ENCODE results near the gene ITM2B. TPM values are rescaled to one million over a fixed set of nuclear protein-coding genes. Genes with fewer than 3 reads are reported as not detected.

The ITM2B gene
- total RNA-seq, 1 experiment from 2014 or later = 105 TPM

GRCh38 chr13:48253849-48254248 lies 20.8 kb downstream of the ITM2B start:
- intact Hi-C loops (cut with micrococcal nuclease) = no loop called here
- H3K9me3 ChIP-seq (ENCODE audit: low read length) = no peaks in the 10 kb centered on the region
- no peak overlapping the region for H3K9ac ChIP-seq (ENCODE audit: low read length)
- peaks cover 11% of the 10 kb centered on the region for H3K36me3 ChIP-seq (ENCODE audit: low read depth, low read length)
- no peaks in the 10 kb centered on the region for H3F3A ChIP-seq (ENCODE audit: low read length, unreplicated experiment)
- H2AFZ ChIP-seq (ENCODE audit: low read length) = no peak overlapping the region
- H3K27ac ChIP-seq (ENCODE audit: low read length) = no peak overlapping the region
- H4K20me1 ChIP-seq (ENCODE audit: low read length) = no peaks in the 10 kb centered on the region
- CTCF ChIA-PET = interaction anchor here (0.7 kb wide), 1 partner anchor 329 kb away, joined by 4 read pairs; no protein-coding TSS in a partner anchor
- DNase-seq = no peak
- H3K4me2 ChIP-seq (ENCODE audit: low read length) = no peak overlapping the region
- no peaks in the 10 kb centered on the region for H3K79me2 ChIP-seq (ENCODE audit: low read length)
- no peaks in the 10 kb centered on the region for H3K9me2 ChIP-seq (replicated peaks; ENCODE audit: low read length)
- no peak overlapping the region for H3K4me3 ChIP-seq (ENCODE audit: low read length)
- POLR2A ChIA-PET (ENCODE audit: unreplicated experiment) = no interaction called here
- BruUV-seq (replicated peaks) = no TSS peak
- no peak for TF ChIP-seq EZH2phosphoT487 (IDR thresholded peaks at IDR 0.05; ENCODE audit: borderline replicate concordance, low read length)
- TF ChIP-seq EZH2 (IDR thresholded peaks at IDR 0.05; ENCODE audit: low read length, unreplicated experiment) = no peak
- TF ChIP-seq, protein P1, sequence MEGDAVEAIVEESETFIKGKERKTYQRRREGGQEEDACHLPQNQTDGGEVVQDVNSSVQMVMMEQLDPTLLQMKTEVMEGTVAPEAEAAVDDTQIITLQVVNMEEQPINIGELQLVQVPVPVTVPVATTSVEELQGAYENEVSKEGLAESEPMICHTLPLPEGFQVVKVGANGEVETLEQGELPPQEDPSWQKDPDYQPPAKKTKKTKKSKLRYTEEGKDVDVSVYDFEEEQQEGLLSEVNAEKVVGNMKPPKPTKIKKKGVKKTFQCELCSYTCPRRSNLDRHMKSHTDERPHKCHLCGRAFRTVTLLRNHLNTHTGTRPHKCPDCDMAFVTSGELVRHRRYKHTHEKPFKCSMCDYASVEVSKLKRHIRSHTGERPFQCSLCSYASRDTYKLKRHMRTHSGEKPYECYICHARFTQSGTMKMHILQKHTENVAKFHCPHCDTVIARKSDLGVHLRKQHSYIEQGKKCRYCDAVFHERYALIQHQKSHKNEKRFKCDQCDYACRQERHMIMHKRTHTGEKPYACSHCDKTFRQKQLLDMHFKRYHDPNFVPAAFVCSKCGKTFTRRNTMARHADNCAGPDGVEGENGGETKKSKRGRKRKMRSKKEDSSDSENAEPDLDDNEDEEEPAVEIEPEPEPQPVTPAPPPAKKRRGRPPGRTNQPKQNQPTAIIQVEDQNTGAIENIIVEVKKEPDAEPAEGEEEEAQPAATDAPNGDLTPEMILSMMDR (conservative IDR thresholded peaks at IDR 0.05; ENCODE audit: low read depth, low read length) = no peak
- H3K27me3 ChIP-seq (ENCODE audit: low read length) = no peaks in the 10 kb centered on the region
- no peak for ATAC-seq
- no peaks in the 10 kb centered on the region for H3K4me1 ChIP-seq (ENCODE audit: insufficient read depth, low read length)

DNA sequence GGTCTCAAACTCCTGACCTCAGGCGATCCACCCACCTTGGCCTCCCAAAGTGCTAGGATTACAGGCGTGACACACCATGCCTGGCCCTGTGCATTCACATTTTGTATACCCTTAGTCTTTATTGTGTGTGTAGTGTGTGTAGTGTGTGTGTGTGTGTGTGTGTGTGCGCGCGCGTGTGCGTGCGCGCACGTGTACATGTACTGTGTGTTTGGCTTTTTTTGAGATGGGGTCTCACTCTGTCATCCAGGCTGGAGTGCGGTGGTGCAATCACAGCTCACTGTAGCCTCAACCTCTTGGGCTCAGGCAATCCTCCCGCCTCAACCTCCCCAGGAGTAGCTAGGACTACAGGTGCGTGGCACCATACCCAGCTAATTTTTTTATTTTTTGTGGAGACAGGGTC lies 22.1 kb downstream of the ITM2B start:
- no TSS peak for BruUV-seq (replicated peaks)
- Histone ChIP-seq H3K9ac (ENCODE audit: low read length) (no peak overlapping the region), H3K4me3 (ENCODE audit: low read length) (no peak overlapping the region), H3K27me3 (ENCODE audit: low read length) (no peaks in the 10 kb centered on the region), H3K9me3 (ENCODE audit: low read length) (no peaks in the 10 kb centered on the region), H3K79me2 (ENCODE audit: low read length) (no peaks in the 10 kb centered on the region), H3K36me3 (ENCODE audit: low read depth, low read length) (peaks cover 16% of the 10 kb centered on the region), H2AFZ (ENCODE audit: low read length) (no peak overlapping the region), H3F3A (ENCODE audit: low read length, unreplicated experiment) (no peaks in the 10 kb centered on the region), H3K27ac (ENCODE audit: low read length) (no peak overlapping the region), H4K20me1 (ENCODE audit: low read length) (no peaks in the 10 kb centered on the region), H3K4me1 (ENCODE audit: insufficient read depth, low read length) (no peaks in the 10 kb centered on the region), H3K4me2 (ENCODE audit: low read length) (no peak overlapping the region), H3K9me2 (replicated peaks; ENCODE audit: low read length) (no peaks in the 10 kb centered on the region)
- DNase-seq (no peak), ATAC-seq (no peak)
- TF ChIP-seq, protein P1 (conservative IDR thresholded peaks at IDR 0.05; ENCODE audit: low read depth, low read length) = no peak
- TF ChIP-seq EZH2phosphoT487 (IDR thresholded peaks at IDR 0.05; ENCODE audit: borderline replicate concordance, low read length) (no peak), EZH2 (IDR thresholded peaks at IDR 0.05; ENCODE audit: low read length, unreplicated experiment) (no peak)
- ChIA-PET CTCF (no interaction called here), POLR2A (ENCODE audit: unreplicated experiment) (no interaction called here)
- intact Hi-C loops (cut with micrococcal nuclease) = no loop called here

GRCh38 chr13:48255954-48256353 lies 22.9 kb downstream of the ITM2B start:
- Histone ChIP-seq H3K4me2 (ENCODE audit: low read length) (no peak overlapping the region), H3K9me3 (ENCODE audit: low read length) (no peaks in the 10 kb centered on the region), H3K9me2 (replicated peaks; ENCODE audit: low read length) (no peaks in the 10 kb centered on the region), H3K79me2 (ENCODE audit: low read length) (no peaks in the 10 kb centered on the region), H3K27ac (ENCODE audit: low read length) (no peak overlapping the region), H3K27me3 (ENCODE audit: low read length) (no peaks in the 10 kb centered on the region), H3K4me3 (ENCODE audit: low read length) (no peak overlapping the region), H2AFZ (ENCODE audit: low read length) (no peak overlapping the region), H3F3A (ENCODE audit: low read length, unreplicated experiment) (no peaks in the 10 kb centered on the region), H4K20me1 (ENCODE audit: low read length) (no peaks in the 10 kb centered on the region), H3K36me3 (ENCODE audit: low read depth, low read length) (peaks cover 16% of the 10 kb centered on the region), H3K9ac (ENCODE audit: low read length) (no peak overlapping the region), H3K4me1 (ENCODE audit: insufficient read depth, low read length) (no peaks in the 10 kb centered on the region)
- ATAC-seq = no peak
- TF ChIP-seq EZH2 (IDR thresholded peaks at IDR 0.05; ENCODE audit: low read length, unreplicated experiment) = no peak
- no peak for TF ChIP-seq EZH2phosphoT487 (IDR thresholded peaks at IDR 0.05; ENCODE audit: borderline replicate concordance, low read length)
- TF ChIP-seq, protein P1 (conservative IDR thresholded peaks at IDR 0.05; ENCODE audit: low read depth, low read length) = no peak
- no peak for DNase-seq
- no TSS peak for BruUV-seq (replicated peaks)
- intact Hi-C loops (cut with micrococcal nuclease) = no loop called here
- ChIA-PET CTCF (no interaction called here), POLR2A (ENCODE audit: unreplicated experiment) (no interaction called here)
